NCI-H2227 treated with DMSO at 0.1 percent for 48 hours (cell line): ENCODE data around the gene PDCD11.
"Not testable (repeated sequence)": the region's sequence is repeated elsewhere in the genome, so short reads cannot be mapped to it uniquely, and the experiment has no call there.

ENCODE experiments used
- DNase-seq: peaks from one replicate; lab custom pipeline; 2025; lab: John Stamatoyannopoulos, UW

Gene PDCD11

DNA sequence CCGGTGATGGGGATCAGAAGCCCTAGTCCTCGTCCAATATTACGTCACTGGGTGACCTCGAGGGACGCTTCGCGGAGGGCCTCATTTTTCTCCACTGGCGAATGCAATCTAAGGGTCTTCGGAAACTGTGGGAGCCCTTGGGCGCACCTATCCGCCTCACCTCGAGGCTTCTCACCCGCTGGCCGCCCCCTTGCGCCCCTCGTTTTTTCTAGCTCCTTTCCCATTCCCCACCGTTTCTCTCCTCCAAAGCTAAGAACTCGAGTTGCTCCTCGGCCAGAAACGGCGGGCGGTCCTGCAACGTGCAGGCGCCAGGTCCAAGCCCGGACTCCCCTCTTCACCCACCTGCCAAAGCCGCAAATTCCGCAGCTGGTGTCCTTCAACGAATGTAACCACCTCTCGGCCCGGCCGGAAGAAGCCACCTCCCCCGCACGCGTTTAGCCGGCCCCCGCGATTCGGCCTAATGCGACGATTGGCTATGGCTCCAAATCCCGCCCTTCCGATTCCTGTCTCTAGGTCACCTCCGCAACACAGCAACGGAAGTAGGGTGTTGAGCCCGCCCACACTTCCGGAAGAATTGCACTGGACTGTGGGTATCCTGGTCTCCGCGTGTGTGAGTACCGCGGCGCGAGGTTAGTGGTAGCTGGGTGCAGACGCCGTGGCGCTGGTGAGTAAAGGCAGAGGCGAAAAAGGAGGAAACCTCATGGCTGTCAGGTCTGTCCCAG lies at the start of gene PDCD11, which contains the start of gene ATP5MK:
TSS of gene PDCD11 (plus strand) at position 560 of the 722 bp plus-strand sequence. CDS start 1,801 bp downstream, outside the sequence.
TSS of gene ATP5MK (minus strand) at position 409 of the 722 bp plus-strand sequence. CDS start 4,018 bp downstream, outside the sequence.
- DNase-seq, result peak; percentile 91

DNA sequence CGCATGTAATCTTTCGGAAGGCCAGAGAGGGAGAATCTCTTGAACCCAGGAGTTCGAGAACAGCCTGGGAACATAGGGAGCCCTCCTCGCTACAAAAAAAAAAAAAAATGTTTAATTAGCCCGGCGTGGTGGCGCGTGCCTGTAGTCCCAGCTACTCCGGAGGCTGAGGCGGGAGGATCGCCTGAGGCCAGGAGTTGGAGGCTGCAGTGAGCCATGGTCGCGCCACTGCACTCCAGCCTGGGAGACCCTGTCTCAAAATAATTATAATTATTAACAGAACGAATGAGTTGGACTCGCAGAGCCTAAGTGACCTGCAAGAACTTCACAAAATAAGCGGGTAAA lies 46.3 kb upstream of the PDCD11 start:
- no peak for DNase-seq

- DNase-seq, result peak; percentile 56
Observed at GRCh38 chr10:103350517-103351260, 45.7 kb upstream of the PDCD11 start, which contains the start of gene PCGF6. Gene PCGF6 (minus strand): TSS chr10:103351140. CDS start chr10:103351066, 74 bp downstream.

- no peak for DNase-seq
Observed at GRCh38 chr10:103353281-103353680, 43.1 kb upstream of the PDCD11 start.

- DNase-seq, result not testable (repeated sequence)
Observed at GRCh38 chr10:103354567-103354966, 41.9 kb upstream of the PDCD11 start.

DNA sequence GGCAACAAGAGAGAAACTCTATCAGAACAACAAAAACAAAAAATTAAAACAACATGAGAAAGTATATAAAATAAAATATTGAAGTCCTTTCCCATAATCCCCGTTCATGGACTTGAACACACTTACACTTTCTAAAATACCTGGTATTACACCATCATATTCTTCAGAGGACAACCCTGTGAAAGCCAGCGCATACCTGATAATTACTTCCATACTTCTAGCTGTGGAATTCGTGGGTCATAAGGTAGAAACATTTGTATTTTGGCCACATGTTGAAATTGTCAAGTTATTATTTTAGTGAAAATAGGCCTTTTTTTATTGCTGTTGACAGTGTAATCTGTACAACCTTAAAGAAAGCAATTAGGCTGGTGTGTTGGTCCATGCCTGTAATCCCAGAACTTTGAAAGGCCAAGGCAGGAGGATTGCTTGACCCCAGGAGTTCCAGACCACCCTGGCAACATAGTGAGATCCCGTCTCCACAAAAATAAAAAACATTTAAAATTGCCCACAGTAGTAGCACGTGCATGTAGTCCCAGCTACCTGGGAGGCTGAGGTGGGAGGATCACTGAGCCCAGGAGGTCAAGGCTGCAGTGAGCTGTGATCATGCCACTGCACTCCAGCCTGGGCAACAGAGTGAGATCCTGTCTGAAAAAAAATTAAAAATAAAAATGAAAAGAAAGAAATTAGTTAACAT lies 40.4 kb upstream of the PDCD11 start:
- no peak for DNase-seq

DNA sequence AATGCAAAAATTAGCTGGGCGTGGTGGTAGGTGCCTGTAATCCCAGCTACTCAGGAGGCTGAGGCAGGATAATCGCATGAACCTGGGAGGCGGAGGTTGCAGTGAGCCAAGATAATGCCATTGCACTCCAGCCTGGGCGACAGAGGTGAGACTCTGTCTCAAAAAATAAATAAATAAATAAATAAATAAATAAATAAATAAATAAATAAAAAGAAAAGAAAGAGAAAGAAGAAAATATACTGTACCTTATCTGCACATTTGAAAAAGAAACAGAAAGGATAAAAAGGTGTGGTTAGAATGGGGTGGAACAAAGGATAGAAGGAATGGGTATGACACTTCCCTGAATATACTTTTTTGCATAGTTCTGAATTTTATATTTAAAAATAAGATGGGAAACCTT lies 36.9 kb upstream of the PDCD11 start:
- not testable (repeated sequence) for DNase-seq

DNA sequence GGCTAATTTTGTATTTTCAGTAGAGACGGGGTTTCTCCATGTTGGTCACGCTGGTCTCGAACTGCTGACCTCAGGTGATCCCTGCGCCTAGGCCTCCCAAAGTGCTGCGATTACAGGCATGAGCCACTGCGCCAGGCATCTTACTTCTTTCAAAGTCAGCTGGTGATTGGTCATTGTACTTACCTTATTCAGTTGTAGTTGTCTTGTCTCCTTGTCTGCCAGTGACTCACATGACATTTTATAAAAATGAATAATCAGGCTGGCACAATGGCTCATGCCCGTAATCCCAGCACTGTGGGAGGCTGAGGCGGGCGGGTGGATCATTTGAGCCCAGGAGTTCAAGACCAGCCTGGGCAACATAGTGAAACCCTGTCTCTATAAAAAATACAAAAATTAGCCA lies 35.6 kb upstream of the PDCD11 start:
- not testable (repeated sequence) for DNase-seq

DNA sequence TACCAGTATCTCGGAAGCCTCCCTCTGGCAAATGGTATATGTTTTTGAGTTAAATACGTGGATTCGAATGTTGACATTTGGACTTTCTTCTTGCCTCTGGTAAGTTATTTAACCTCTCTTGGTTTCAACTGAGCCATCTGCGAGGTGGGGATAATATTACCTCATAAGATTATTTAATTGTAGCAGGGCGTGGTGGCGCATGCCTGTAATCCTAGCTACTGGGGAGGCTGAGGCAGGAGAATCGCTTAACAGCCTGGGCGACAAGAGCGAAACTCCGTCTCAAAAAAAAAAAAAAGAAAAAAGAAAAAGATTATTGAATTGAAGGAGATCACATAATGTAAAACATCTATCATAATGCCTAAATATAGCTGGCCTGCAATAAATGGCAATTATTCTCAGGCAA lies 29.0 kb upstream of the PDCD11 start:
- DNase-seq, result no peak

DNA sequence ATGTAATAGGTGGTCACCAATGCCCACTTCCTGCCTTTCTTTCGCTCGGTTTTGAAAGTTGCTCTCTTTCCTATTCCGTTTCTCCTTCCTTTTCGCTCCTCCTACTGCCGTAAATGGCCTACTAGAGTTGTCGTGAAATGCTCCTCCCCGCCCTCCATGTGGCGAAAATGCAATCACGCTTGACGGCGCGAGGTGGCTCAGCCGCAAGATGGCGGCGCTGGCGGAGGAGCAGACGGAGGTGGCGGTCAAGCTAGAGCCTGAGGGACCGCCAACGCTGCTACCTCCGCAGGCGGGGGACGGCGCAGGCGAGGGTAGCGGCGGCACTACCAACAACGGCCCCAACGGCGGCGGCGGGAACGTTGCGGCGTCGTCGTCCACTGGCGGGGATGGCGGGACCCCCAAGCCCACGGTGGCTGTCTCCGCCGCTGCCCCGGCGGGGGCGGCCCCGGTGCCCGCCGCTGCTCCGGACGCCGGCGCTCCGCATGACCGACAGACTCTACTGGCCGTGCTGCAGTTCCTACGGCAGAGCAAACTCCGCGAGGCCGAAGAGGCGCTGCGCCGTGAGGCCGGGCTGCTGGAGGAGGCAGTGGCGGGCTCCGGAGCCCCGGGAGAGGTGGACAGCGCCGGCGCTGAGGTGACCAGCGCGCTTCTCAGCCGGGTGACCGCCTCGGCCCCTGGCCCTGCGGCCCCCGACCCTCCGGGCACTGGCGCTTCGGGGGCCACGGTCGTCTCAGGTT lies 28.5 kb upstream of the PDCD11 start, which contains the start of gene TAF5:
TSS of gene TAF5 (plus strand) at position 195 of the 737 bp plus-strand sequence. CDS start at position 209, 14 bp downstream.
- DNase-seq, result peak; percentile 90

DNA sequence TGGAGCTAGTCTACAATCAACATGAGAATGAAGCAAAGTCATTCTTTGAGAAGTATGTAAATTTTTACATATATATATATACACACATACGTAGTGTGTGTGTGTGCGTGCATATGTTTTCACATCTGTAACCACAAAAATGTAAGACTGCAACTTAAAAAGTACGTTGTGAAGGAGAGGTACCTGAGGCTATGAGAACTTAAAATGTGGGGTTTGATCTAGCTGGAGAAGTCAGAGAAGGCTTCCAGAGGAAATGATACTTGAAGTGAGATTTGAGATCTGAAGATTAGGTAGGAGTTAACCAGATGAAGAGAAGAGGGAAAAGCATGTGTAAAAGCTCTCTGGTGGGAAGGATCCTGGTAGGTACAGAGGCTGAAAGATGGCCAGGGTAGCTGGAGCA lies 22.9 kb upstream of the PDCD11 start:
- DNase-seq, result no peak

GRCh38 chr10:103374263-103374662 lies 22.2 kb upstream of the PDCD11 start:
- DNase-seq, result no peak

- DNase-seq, result no peak
Observed at GRCh38 chr10:103382769-103383168, 13.7 kb upstream of the PDCD11 start.

GRCh38 chr10:103394180-103394579 lies 2.2 kb upstream of the PDCD11 start:
- DNase-seq, result no peak

- no peak for DNase-seq
Observed at GRCh38 chr10:103395754-103396066, 716 bp upstream of the PDCD11 start.

GRCh38 chr10:103396789-103397087 lies 312 bp downstream of the PDCD11 start:
- no peak for DNase-seq

DNA sequence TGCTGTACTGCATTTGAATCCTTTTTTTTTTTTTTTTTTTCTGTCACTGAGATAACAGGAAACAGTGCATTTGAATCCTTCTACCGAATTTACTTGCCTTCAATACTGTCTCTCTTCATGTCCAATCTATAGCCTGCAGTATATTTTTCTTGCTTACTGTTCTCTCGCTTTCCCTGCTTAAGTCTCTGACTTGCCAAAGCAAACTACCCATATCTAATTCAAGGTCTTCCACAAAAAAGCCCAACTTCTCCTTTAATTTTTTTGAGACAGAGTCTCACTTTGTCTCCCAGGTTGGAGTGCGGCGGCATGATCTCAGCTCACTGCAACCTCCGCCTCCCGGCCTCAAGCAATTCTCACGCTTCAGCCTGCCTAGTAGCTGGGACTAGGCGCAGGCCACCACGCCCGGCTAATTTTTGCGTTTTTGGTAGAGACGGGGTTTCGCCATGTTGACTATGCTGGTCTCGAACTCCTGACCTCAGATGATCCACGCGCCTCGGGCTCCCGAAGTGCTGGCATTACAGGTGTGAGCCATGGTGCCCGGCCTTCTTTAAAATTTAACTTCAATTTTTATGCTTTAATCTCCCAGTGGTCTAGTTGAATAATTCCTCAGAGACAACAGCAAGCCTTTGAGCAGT lies 882 bp downstream of the PDCD11 start:
- no peak for DNase-seq

DNA sequence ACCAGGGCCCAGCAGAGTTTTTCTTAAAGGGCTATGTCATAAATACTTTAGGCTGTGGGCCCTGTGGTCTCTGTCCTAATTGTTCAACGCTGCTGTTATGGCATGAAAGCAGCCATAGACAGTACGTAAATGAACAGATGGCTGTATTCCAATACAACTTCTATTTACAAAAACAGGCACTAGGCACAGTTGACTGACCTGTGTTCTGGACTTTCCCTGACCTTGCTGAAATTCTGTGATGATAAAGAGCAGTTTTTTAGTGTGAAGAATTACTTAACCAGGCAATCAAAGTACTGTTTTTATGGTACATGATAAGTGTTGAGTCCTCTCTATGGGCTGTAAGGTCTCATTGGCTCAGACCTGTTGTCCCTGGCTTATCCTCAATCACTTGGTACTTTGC lies 17.1 kb downstream of the PDCD11 start:
- DNase-seq, result no peak

- no peak for DNase-seq
Observed at GRCh38 chr10:103415581-103415980, 19.2 kb downstream of the PDCD11 start.

- peak; percentile 7 for DNase-seq
Observed at GRCh38 chr10:103416436-103417147, 20.2 kb downstream of the PDCD11 start.

DNA sequence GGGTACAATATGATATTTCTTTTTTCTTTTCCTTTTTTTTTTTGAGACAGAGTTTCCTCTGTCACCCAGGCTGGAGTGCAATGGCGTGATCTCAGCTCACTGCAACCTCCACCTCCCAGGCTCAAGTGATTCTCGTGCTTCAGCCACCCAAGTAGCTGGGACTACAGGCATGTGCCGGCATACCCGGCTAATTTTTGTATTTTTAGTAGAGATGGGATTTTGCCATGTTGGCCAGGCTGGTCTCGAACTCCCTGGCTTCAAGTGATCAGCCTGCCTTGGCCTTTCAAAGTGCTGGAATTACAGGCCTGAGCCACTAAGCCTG lies 20.7 kb downstream of the PDCD11 start:
- DNase-seq, result not testable (repeated sequence)
